Activated T-cell treated with anti-CD3 and anti-CD28 coated beads for 4 hours (primary cell): ENCODE data around the gene C10orf95.
A peak's percentile ranks its signal among the peaks of the same experiment; 100 is the strongest.

ENCODE experiments used
- DNase-seq: peaks from one replicate; pipeline ENCODE4 v3.0.0-alpha.2; 2020

The C10orf95 gene

GRCh38 chr10:102413806-102414561 lies 37.4 kb downstream of the C10orf95 start:
- DNase-seq, result no peak

- DNase-seq, result no peak
Measured at GRCh38 chr10:102413053-102413705, 38.2 kb downstream of the C10orf95 start.

- no peak for DNase-seq
Measured at GRCh38 chr10:102412293-102412692, 39.0 kb downstream of the C10orf95 start.

GRCh38 chr10:102411341-102412255 lies 39.7 kb downstream of the C10orf95 start:
- no peak for DNase-seq

- DNase-seq, result peak; percentile 69
Measured at GRCh38 chr10:102410429-102411073, 40.8 kb downstream of the C10orf95 start.

- DNase-seq, result no peak
Measured at GRCh38 chr10:102409604-102410428, 41.5 kb downstream of the C10orf95 start.

GRCh38 chr10:102408728-102409603 lies 42.4 kb downstream of the C10orf95 start:
- DNase-seq, result peak; percentile 78

- no peak for DNase-seq
Measured at GRCh38 chr10:102408131-102408727, 43.1 kb downstream of the C10orf95 start.

GRCh38 chr10:102407425-102408130 lies 43.8 kb downstream of the C10orf95 start:
- no peak for DNase-seq

GRCh38 chr10:102406815-102407214 lies 44.5 kb downstream of the C10orf95 start:
- no peak for DNase-seq

GRCh38 chr10:102405632-102406031 lies 45.7 kb downstream of the C10orf95 start:
- DNase-seq, result no peak

GRCh38 chr10:102405108-102405571 lies 46.2 kb downstream of the C10orf95 start:
- no peak for DNase-seq

- no peak for DNase-seq
Measured at GRCh38 chr10:102404361-102405107, 46.8 kb downstream of the C10orf95 start.

GRCh38 chr10:102403115-102403514 lies 48.2 kb downstream of the C10orf95 start:
- DNase-seq, result no peak

GRCh38 chr10:102402512-102402896 lies 48.8 kb downstream of the C10orf95 start:
- no peak for DNase-seq

GRCh38 chr10:102401735-102402511 lies 49.4 kb downstream of the C10orf95 start:
- DNase-seq, result no peak

GRCh38 chr10:102401342-102401654 lies 50.0 kb downstream of the C10orf95 start:
- DNase-seq, result no peak
